Activated naive CD4-positive, alpha-beta T cell (primary cell): ENCODE results near the gene TBC1D1.
A peak's percentile ranks its signal among the peaks of the same experiment; 100 is the strongest.
"Not testable (repeated sequence)": the region's sequence is repeated elsewhere in the genome, so short reads cannot be mapped to it uniquely, and the experiment has no call there.

ENCODE experiments used
- DNase-seq, 4 experiments: peaks; one replicate each; lab custom pipeline; 2025; lab: John Stamatoyannopoulos, UW

TBC1D1 gene

GRCh38 chr4:37891260-37892159 is 626 bp downstream of the TBC1D1 start:
- peak in 2 of 4 experiments; percentile 46 to 59 for DNase-seq

GRCh38 chr4:37892641-37893040 is 1.8 kb downstream of the TBC1D1 start:
- peak in 1 of 4 experiments; percentile 6 for DNase-seq

DNA sequence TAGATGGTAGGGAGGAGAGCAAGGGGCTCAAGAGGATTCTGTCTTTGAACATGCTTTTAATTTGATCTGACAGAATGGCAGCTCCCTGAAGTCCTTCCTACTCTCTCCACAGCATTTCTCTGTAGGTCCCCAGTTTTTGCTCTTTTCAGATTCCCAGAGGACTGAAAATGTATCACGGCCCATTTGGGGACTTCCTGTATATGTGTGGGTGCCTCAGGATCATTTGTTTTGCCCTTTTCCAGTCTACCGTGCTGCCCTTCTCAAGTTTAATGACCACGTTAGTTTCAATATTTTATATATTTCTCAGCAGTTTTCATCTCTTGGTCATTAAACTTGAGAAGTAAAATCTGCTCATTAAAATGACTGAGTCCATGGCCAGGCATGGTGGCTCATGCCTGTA is 2.3 kb downstream of the TBC1D1 start:
- DNase-seq: no peak

DNA sequence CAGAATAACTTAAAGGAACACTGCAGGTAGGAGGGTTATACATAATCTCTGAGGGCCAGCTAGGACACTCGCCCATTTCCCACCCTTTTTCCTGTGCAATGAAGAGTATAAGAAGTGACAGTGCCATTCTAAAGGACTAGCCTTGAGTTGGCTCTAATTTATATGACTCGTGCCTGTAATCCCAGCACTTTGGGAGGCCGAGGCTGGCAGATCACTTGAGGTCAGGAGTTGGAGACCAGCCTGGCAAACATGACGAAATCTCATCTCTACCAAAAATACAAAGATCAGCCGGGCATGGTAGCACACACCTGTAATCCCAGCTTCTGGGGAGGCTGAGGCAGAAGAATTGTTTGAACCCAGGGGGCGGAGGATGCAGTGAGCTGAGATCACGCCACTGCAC is 4.4 kb downstream of the TBC1D1 start:
- no peak for DNase-seq

DNA sequence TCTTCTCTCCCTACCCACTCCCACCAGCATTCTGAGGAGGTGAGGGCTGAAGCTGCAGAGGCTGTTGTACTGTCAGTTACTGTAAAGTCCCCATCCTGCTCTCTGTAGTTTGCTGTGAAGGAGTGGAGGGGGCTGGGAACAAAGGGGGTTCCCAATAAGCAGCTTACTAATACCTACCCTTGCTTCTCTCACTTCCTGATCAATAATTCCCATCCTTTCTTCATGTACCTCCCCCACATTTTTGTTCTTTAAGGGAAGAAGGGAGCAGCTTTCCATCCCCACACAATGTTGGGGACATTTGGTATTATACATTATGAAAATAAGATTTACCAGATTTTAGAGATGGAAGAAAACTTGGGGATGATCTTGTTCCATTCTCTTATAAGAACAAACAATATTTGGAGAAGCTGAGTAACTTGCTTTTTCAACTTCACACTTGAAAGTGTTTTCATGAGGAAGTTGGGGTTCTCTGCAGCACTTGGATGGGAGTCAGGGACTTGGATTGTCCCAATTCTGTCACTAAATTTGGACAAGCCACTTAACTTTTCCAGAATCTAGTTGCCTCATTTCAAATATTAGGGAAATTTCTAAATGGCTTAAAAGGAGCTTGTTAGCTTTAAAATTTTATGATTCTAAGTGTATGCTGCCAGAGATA is 5.4 kb downstream of the TBC1D1 start:
- no peak for DNase-seq

GRCh38 chr4:37902212-37902611 is 11.3 kb downstream of the TBC1D1 start:
- no peak for DNase-seq

GRCh38 chr4:37902738-37903693 is 12.1 kb downstream of the TBC1D1 start:
- no peak for DNase-seq

GRCh38 chr4:37903901-37904300 is 13.0 kb downstream of the TBC1D1 start:
- DNase-seq: no peak

DNA sequence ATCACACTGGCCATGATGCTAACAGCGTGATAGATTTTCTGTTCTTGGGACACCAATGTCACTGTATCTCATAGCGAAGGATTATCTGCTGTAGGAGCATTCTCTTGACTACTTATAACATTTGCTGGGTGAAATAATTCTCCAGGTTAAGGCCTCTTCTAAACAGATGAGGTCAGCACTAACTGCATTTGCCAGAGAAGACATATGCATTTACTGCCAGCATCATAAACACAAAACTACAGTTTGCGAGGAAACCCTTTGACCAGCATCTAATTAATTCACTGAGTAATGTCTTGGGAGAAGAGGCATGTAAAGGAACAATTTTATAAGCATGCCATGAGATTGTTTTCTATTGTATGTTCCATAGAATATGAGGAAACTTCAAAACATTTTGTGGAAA is 13.9 kb downstream of the TBC1D1 start:
- DNase-seq: no peak

DNA sequence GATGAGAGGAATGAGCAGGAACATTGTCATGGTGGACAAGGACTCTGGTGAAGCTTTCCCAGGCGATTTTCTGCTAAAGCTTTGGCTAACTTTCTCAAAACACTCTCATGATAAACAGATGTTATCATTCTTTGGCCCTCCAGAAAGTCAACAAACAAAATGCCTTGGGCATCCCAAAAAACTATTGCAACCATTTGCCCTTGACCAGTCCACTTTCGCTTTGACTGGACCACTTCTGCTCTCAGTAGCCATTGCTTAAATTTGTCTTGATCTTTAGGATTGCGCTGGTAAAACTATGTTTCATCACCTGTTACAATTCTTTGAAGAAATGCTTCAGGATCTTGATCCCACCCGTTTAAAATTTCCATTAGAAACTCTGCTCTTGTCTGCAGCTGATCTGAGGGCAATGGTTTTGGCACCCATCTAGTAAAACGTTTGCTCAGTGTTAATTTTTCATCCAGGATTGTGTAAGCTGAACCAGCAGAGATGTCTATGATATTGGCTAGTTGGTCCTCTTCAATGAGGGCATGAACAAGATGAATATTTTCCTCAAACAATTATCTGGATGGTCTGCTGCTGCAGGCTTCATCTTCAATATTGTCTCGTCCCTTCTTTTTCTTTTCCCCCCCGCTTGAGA is 14.8 kb downstream of the TBC1D1 start:
- DNase-seq: no peak

- DNase-seq: no peak
Observed at GRCh38 chr4:37908488-37909331, 17.8 kb downstream of the TBC1D1 start.

DNA sequence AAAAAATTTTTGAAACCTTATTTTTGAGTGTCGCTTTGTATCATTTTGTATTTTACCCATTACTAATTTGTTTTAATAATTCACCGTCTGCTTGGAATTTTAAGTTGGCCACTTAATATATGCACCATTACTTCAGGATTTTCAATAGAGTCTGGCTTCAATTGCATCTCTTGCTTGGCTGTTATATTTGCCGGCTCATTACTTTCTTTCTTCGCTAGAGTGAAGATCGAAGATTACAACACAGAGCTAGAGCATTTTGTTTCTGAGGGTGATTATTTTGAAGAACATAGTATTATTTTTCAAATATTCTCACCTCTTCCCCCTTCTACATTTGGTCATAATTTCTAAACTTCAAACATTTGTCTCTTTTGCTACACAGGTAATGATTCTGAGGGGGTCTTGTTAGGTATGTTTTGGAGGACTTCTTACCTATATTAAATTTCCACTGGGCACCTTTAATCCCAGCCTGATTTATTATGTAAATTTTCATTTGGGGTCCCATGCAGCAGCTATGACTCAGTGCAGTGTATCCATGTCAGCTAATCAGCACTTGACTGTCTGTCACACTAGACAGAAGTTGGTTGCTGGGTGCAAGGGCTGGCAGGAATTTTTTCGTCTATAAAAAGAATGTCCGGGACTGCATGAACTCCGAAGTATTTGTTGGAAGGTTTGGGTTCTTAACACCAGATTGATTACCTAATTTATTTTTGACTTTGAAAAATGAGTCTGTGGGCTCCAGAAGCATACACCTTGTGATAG is 18.6 kb downstream of the TBC1D1 start:
- DNase-seq: no peak

DNA sequence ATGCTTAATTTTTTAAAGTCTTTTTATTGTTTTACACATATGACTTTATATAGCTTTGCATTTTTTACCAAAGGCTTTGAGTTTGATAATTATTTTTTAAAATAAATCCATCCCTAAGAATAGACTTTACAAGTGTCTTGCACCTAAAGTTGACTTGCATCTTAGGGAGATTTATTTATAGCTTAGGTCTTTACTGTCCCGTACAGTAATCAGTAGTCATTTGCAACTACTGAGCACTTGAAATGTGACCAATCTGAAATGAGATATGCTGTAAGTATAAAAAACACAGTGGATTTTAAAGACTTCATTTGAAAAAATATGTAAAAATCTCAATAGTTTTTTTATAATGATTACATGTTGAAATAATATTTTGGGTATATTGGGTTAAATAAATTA is 19.2 kb downstream of the TBC1D1 start:
- DNase-seq: no peak

- no peak for DNase-seq
Observed at GRCh38 chr4:37914539-37914938, 23.7 kb downstream of the TBC1D1 start.

GRCh38 chr4:37917388-37917787 is 26.5 kb downstream of the TBC1D1 start:
- no peak for DNase-seq

DNA sequence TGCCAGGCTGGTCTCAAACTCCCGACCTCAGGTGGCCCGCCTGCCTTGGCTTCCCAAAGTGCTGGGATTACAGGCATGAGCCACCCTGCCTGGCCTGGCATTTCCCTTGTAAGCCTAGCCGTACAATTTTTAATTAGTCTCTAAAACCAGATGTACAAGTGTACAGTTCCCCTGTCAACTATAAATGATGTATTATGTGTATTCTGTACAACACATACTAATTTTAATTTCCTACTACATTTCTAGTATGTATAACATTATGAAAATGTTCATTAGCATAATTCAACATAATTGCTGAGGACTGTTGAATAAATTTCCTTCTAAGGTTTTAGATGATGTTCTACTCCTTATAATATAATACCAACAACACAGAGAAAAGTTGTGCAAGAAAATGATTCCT is 27.8 kb downstream of the TBC1D1 start:
- no peak for DNase-seq

DNA sequence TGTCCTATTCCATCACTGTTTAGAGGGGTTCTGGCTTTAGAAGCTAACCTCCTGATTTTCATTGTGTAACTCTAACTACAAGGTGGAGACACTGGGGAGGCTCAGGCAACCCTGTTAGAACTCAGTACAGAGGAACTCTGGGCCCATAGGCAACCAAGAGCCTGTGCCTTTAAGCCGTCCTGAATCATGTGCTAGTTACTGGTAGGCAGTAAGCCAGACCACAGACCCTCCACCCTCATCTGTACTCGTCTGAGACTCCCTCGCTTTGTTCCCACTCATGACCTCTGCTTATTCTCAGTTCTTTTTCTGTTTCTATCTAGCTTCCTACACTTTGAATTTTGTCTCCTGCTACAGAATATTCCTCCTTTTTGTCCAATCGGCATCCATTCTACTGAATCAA is 31.4 kb downstream of the TBC1D1 start:
- no peak for DNase-seq

DNA sequence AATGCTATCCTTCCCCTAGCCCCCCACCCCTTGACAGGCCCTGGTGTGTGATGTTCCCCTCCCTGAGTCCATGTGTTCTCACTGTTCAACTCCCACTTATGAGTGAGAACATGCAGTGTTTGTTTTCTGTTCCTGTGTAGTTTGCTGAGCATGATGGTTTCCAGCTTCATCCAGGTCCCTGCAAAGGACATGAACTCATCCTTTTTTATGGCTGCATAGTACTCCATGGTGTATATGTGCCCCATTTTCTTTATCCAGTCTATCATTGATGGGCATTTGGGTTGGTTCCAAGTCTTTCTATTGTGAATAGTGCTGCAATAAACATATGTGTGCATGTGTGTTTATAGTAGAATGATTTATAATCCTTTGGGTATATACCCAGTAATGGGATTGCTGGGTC is 32.2 kb downstream of the TBC1D1 start:
- DNase-seq: not testable (repeated sequence)

DNA sequence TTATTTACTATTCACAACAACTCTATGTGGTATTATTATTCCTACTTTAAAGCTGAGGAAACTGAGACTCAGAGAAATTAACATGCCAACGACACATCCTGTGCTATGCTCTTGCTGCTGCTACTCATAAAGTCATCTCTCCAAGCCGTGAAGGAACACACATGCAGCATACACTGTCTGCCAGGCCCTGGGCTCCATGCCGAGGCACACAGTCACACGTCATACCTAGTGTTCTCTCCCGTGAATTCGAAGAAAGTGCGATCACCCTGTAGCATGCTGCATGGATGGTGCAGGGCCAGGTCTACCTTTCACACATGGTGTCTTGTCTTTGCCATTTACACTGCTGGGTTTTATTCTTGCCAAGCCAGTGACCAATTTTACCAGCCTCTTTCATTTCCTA is 34.1 kb downstream of the TBC1D1 start:
- DNase-seq: no peak

DNA sequence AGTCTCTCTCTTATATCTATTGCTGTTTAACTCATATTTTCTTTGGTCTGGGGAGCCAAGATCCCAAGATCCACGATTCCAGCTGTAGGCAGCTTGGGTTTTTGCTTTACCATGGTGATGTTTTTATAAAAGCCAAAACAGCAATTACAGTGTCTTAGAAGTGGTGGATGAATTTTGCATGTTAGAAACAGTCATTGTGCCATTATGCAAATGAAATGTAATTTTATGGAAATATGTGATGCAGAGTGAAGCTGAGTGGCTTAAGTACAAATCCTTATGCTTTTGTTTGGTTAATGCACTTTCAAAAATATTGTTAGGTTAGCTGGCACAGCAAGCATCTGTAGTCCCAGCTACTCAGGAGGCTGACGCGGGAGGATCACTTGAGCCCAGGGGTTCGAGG is 36.5 kb downstream of the TBC1D1 start:
- no peak for DNase-seq
